Mammary epithelial cell (primary cell): ENCODE data around the gene CDC6.

ENCODE experiments used
- CTCF ChIP-seq, 2 donors: IDR thresholded peaks in 1 of 2; conservative IDR thresholded peaks in 1 of 2; 2 replicates each; pipeline ENCODE4 v1.5.1; 2011 to 2012; ENCODE audit warnings: inconsistent platforms in 2 of 2, low read length in 2 of 2, mild to moderate bottlenecking in 2 of 2, control low read depth in 1 of 2, low read depth in 1 of 2; ENCODE audit not compliant: insufficient read depth in 1 of 2; ENCODE audit errors: extremely low read depth in 1 of 2
- EZH2 ChIP-seq: IDR thresholded peaks from 2 replicates; pipeline ENCODE4 v1.6.1; 2012; ENCODE audit warnings: low read length, inconsistent platforms, borderline replicate concordance

GRCh38 chr17:40340880-40341807 lies 53.5 kb downstream of the CDC6 start:
- TF ChIP-seq EZH2 (no peak), CTCF (conservative IDR thresholded peaks at IDR 0.05 in 1 of 2, IDR thresholded peaks at IDR 0.05 in 1 of 2; ENCODE audit: extremely low read depth in 1 of 2, insufficient read depth in 1 of 2, low read depth in 1 of 2, low read length in 2 of 2) (no peak)
